ENCODE data around the gene CAPRIN1.

CAPRIN1 gene, protein sequence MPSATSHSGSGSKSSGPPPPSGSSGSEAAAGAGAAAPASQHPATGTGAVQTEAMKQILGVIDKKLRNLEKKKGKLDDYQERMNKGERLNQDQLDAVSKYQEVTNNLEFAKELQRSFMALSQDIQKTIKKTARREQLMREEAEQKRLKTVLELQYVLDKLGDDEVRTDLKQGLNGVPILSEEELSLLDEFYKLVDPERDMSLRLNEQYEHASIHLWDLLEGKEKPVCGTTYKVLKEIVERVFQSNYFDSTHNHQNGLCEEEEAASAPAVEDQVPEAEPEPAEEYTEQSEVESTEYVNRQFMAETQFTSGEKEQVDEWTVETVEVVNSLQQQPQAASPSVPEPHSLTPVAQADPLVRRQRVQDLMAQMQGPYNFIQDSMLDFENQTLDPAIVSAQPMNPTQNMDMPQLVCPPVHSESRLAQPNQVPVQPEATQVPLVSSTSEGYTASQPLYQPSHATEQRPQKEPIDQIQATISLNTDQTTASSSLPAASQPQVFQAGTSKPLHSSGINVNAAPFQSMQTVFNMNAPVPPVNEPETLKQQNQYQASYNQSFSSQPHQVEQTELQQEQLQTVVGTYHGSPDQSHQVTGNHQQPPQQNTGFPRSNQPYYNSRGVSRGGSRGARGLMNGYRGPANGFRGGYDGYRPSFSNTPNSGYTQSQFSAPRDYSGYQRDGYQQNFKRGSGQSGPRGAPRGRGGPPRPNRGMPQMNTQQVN

GRCh38 chr11:34051349-34052035, at the start of gene CAPRIN1:
Gene CAPRIN1 (plus strand): TSS chr11:34051731. CDS start chr11:34052421, 690 bp downstream.
- H3K4me3 ChIP-seq (ENCODE audit: low read depth, low read length): peak within 1 kb of the TSS; percentile 95

DNA sequence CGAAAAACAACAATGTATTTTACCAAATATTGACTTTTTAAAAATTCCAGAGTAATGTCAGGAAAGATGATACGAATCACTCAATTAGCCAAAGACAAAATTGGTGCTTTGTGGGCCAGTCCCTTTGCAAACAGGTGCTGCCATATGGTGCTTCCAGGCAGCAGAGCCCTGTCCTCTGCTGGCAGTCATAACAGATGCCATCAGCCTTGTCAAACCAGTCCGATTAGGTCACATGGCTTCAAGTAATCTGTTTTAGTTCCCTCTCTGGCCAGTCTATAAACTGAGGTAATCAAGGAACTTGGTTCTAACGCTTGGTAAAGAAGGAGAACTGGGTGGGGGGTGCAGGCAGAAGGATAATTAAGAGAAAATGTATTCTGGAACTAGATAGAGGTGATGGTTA, 49.1 kb upstream of the CAPRIN1 start:
- H3K4me3 ChIP-seq (ENCODE audit: low read depth, low read length): no peak overlapping the region

DNA sequence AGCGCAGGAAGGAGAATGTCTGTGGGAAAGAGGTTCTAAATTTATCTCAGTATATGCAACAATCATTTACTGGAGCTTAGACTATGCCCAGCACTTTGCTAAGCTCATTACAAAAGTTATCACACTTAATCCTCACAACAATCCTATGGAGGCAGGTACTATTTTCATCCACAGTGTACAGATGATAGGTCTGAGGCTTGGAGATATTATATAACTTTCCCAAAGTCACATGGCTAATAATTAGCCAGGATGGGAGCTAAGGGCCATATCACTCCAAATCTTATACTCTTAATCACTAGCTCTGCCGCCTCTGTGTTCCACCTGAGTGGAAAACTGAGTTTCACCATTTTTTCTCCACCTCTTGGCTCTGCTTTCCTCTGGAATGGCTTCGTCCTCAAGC, 47.3 kb upstream of the CAPRIN1 start:
- no peak overlapping the region for H3K4me3 ChIP-seq (ENCODE audit: low read depth, low read length)

DNA sequence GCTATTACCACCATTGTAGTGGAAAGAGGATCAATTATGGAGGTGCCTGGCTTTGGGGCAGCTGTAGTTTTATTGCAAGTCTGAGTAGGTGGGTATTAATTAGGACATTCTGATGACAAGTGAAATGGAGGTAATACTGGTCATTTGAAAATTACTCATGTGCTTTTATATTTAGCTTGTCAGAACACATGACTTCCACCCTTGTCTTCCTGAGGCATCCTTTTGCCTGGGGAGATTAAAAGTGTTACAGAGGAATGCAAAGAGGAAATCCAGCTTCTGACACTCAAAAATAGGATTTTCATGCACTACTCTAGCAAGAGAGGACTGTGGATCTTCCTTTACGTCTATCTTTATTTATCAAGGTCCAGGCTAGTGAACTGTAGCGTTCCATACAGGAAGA, 44.7 kb upstream of the CAPRIN1 start:
- H3K4me3 ChIP-seq (ENCODE audit: low read depth, low read length): no peak overlapping the region

- no peak overlapping the region for H3K4me3 ChIP-seq (ENCODE audit: low read depth, low read length)
Measured at GRCh38 chr11:34012734-34013133, 38.8 kb upstream of the CAPRIN1 start.

- no peak overlapping the region for H3K4me3 ChIP-seq (ENCODE audit: low read depth, low read length)
Measured at GRCh38 chr11:34013898-34014571, 37.5 kb upstream of the CAPRIN1 start.

DNA sequence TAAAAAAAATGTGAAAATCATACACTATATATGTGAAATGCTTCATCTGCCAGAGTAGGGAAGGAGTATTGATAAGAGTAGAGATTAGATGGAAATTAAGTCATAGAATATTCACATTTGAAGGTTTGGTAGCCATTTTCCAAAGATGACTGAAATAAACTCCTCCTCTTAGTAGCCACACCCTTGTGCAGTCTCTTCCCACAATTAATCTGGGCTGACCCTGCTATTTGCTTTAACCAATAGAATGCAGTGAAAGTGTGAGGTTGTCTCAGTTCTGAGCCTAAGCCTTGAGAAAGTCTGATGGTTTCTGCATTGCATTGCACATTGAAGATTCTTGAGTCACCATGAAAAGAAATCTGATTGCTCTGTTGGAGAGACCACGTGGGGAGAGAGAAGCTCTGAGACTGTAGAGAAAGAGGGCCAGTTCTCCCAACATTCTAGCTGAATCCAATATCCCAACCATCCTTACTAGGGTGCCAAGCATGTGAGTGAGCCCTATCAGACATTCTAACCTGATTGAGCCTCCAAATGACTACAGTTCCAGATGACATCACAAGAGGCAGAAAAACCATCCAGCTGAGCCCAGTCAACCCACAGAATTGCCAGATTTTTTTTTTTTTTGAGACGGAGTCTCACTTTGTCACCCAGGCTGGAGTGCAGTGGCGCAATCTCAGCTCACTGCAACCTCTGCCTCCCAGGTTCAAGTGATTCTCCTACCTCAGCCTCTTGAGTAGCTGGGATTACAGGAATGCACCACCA, 29.4 kb upstream of the CAPRIN1 start:
- no peak overlapping the region for H3K4me3 ChIP-seq (ENCODE audit: low read depth, low read length)

GRCh38 chr11:34026432-34026831, 25.1 kb upstream of the CAPRIN1 start:
- H3K4me3 ChIP-seq (ENCODE audit: low read depth, low read length): no peak overlapping the region

DNA sequence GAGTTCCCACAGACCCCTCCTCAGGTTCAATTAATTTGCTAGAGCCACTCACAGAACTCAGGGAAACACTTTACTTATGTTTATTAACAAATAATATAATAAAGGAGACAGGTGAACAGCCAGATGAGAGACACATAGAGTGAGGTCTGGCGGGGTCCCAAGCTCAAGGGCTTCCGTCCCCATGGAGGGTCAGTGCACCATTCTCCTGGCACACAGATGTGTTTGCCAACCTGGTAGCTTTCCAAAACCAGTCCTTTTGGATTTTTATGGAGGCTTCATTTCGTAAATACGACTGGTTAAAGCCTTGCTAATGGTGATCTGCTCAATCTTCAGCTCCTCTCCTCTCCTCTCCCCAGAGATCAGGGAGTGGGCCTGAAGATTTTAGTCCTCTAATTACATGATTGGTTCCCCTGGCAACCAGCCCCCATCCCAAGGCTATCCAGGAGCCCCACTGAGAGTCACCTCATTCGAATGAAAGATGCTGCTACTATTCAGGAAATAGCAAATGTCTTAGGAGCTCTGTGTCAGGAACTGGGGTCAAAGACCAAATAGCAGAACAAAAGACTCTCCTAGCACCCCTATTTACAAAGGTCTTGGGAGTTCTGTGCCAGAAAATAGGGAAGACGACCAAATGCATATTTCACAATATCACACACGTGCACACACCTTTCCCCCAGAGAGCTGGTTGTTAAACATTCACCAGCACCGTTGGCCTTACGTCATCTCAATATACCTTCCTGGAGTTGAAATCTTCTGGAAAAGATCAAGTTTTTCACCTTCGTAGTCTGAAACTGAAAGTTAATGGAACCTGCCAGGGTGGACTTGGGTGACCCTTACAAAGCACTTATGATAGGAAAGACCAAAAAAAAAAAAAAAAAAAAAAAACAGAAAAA, 23.8 kb upstream of the CAPRIN1 start:
- no peak overlapping the region for H3K4me3 ChIP-seq (ENCODE audit: low read depth, low read length)

DNA sequence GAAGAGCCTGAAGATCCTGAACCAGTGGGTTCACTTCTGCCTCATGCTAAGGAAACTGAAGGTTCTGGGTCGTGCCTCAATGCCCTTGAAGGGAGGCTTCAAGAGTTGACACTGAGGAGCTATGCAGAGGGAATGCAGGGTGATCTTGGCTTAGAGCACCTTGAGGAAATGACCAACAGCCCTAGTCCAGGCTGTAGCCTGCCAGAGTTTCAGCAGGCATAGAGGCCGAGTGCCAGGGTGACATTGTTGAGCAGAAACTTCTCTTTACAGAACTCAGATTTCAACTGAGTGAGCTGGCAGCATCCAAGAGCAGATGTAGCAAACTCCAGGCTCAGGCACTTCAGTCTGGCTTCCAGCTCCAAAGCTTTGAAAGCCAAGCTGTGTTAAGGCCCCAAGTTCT, 23.1 kb upstream of the CAPRIN1 start:
- H3K4me3 ChIP-seq (ENCODE audit: low read depth, low read length): no peak overlapping the region

DNA sequence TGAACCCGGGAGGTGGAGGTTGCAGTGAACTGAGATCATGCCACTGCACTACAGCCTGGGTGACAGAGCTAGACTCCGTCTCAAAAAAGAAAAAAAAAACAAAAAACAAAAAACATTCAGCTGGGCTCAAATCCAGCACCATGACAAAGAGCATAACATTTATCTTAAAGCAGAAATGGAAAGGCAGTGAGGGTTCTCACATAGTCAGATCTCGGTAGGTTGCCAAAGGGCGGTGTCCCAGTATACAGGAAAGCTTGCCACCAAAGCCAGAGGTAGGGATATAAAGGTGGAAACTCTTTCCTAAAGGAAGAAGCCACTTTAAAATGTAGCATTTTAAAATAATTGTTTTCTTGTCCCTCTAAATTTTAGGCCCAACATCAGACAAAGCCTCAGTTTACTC, 22.4 kb upstream of the CAPRIN1 start:
- no peak overlapping the region for H3K4me3 ChIP-seq (ENCODE audit: low read depth, low read length)

- no peak overlapping the region for H3K4me3 ChIP-seq (ENCODE audit: low read depth, low read length)
Measured at GRCh38 chr11:34030382-34030781, 21.1 kb upstream of the CAPRIN1 start.

DNA sequence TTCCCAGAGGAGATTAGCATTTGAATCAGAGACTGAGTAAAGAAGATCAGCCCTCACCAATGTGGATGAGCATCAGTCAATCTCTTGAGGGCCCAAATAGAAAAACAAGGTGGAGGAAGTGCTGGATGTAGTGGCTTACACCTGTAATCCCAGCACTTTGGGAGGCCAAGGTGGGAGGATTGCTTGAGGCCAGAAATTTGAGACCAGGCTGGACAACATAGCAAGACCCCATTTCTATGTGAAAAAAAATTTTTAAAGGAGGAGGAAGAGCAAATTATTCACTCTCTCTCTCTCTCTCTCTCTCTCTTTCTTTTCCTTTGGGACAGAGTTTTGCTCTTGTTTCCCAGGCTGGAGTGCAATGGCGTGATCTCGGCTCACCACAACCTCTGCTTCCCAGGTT, 18.1 kb upstream of the CAPRIN1 start:
- H3K4me3 ChIP-seq (ENCODE audit: low read depth, low read length): no peak overlapping the region

GRCh38 chr11:34034053-34034452, 17.5 kb upstream of the CAPRIN1 start:
- H3K4me3 ChIP-seq (ENCODE audit: low read depth, low read length): no peak overlapping the region

- no peak overlapping the region for H3K4me3 ChIP-seq (ENCODE audit: low read depth, low read length)
Measured at GRCh38 chr11:34036456-34036855, 15.1 kb upstream of the CAPRIN1 start.

GRCh38 chr11:34037016-34037415, 14.5 kb upstream of the CAPRIN1 start:
- H3K4me3 ChIP-seq (ENCODE audit: low read depth, low read length): no peak overlapping the region

DNA sequence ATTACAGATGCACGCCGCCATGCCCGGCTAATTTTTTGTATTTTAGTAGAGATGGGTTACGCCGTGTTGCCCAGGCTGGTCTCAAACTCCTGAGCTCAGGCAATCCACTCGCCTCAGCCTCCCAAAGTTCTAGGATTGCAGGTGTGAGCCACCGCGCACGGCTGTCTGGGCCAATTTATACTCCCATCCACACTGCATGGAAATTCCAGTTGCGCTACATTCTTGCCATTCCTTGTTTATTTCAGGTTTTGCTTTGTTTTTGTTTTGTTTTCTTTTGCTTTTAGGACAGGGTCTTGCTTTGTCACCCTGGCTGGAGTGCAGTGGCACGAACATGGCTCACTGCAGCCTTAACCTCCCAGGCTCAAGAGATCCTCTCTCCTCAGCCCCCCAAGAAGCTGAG, 11.0 kb upstream of the CAPRIN1 start:
- H3K4me3 ChIP-seq (ENCODE audit: low read depth, low read length): no peak overlapping the region

DNA sequence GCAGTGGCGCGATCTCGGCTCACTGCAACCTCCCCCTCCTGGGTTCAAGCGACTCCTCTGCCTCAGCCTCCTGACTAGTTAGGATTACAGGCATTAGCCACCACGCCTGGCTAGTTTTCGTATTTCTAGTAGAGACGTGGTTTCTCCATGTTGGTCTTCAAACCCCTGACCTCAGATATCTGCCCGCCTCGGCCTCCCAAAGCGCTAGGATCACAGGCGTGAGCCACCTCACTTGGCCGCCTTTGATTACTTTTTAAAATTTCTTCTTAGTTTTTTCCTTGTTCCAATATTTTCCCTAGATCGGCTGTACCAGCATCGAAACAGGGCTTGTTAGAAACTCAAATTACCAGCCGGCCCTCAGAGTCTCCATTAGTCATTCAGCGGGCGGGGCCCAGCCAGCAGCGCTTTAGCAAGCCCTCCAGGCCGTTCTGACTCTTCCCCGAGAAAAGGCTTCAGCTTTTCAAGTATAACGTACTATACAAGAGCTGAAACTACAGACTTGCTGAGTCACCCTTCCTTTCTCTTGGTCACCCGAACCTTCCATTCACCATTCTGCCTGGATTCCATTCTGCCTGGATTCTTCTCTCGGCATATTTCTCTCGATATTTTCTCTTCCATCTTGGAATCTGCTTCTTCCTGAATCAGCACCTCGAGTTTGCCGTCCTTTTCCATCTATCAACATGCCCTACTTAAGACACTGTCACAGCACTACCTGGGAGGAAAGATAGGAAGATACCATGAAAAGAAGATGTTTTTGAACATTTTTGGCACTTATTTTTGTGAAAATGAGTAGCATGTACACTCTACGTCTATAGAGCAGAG, 6.7 kb upstream of the CAPRIN1 start:
- no peak overlapping the region for H3K4me3 ChIP-seq (ENCODE audit: low read depth, low read length)

GRCh38 chr11:34049028-34049427, 2.5 kb upstream of the CAPRIN1 start:
- no peak overlapping the region for H3K4me3 ChIP-seq (ENCODE audit: low read depth, low read length)

All from iPS-11a (cell line).